Brain microvascular endothelial cell (primary cell): ENCODE results near the gene PRC1.

Experiments
- DNase-seq: peaks from one replicate; pipeline ENCODE4 v3.0.0-alpha.2; 2020
- H3K27ac ChIP-seq: fragments of 250-450 bp; sonication (Bioruptor Pico); 2 replicates; pipeline ENCODE4 v1.5.1; 2020; ENCODE audit warnings: mild to moderate bottlenecking, moderate library complexity
- H3K27me3 ChIP-seq: fragments of 250-450 bp; sonication (Bioruptor Pico); replicated peaks from 2 replicates; pipeline ENCODE4 v1.5.1; 2020; ENCODE audit warnings: mild to moderate bottlenecking
- H3K36me3 ChIP-seq: fragments of 250-450 bp; sonication (Bioruptor Pico); replicated peaks from 2 replicates; pipeline ENCODE4 v1.5.1; 2020; ENCODE audit warnings: mild to moderate bottlenecking
- H3K4me3 ChIP-seq: 2 replicates; pipeline ENCODE4 v1.5.1; 2011; ENCODE audit warnings: low read depth, mild to moderate bottlenecking, control low read depth, low read length, moderate library complexity
- CTCF ChIP-seq: IDR thresholded peaks from 2 replicates; pipeline ENCODE4 v1.5.1; 2011; ENCODE audit warnings: low read depth, mild to moderate bottlenecking, moderate library complexity, low read length, control low read depth, inconsistent platforms; ENCODE audit errors: missing control alignments
- in situ Hi-C: cut with HindIII; loops from 2 replicates; pipeline ENCODE4 v1.10.0; 2017; ENCODE audit warnings: low sequenced_read_pairs, low pct_ligation_motif_present

PRC1 gene

GRCh38 chr15:90942354-90943120, 51.8 kb downstream of the PRC1 start:
- in situ Hi-C loops, result no loop called here

GRCh38 chr15:90941038-90941437, 53.3 kb downstream of the PRC1 start:
- H3K27ac ChIP-seq, result no peak overlapping the region
- in situ Hi-C loops, result no loop called here
- no peak for TF ChIP-seq CTCF
- no peaks in the 10 kb centered on the region for H3K27me3 ChIP-seq
- peaks cover 70% of the 10 kb centered on the region for H3K36me3 ChIP-seq
- no peak for DNase-seq
- H3K4me3 ChIP-seq, result no peak overlapping the region

More at GRCh38 chr15:90942354-90943120, 51.8 kb downstream of the PRC1 start:
- no peak for DNase-seq
- Histone ChIP-seq H3K27ac (no peak overlapping the region), H3K4me3 (no peak overlapping the region), H3K27me3 (no peaks in the 10 kb centered on the region), H3K36me3 (peaks cover 82% of the 10 kb centered on the region)
- TF ChIP-seq CTCF, result no peak

GRCh38 chr15:90939756-90940155, 54.6 kb downstream of the PRC1 start:
- in situ Hi-C loops, result no loop called here
- peaks cover 61% of the 10 kb centered on the region for H3K36me3 ChIP-seq
- H3K4me3 ChIP-seq, result no peak overlapping the region
- DNase-seq, result no peak
- TF ChIP-seq CTCF, result no peak
- H3K27ac ChIP-seq, result no peak overlapping the region
- no peaks in the 10 kb centered on the region for H3K27me3 ChIP-seq

- Histone ChIP-seq H3K27me3 (no peaks in the 10 kb centered on the region), H3K27ac (no peak overlapping the region), H3K4me3 (no peak overlapping the region), H3K36me3 (peaks cover 48% of the 10 kb centered on the region)
- in situ Hi-C loops, result no loop called here
- no peak for DNase-seq
- no peak for TF ChIP-seq CTCF
Observed at GRCh38 chr15:90938261-90938660, 56.1 kb downstream of the PRC1 start.

- H3K27ac ChIP-seq, result no peak overlapping the region
- no peak for TF ChIP-seq CTCF
- in situ Hi-C loops, result no loop called here
- no peaks in the 10 kb centered on the region for H3K27me3 ChIP-seq
- H3K4me3 ChIP-seq, result no peak overlapping the region
- no peak for DNase-seq
- peaks cover 35% of the 10 kb centered on the region for H3K36me3 ChIP-seq
Observed at GRCh38 chr15:90936823-90937222, 57.5 kb downstream of the PRC1 start.
